Testis (tissue), 2 donors: Measurements from ENCODE around the gene PHIP.

ENCODE experiments used
- CTCF ChIP-seq, 3 experiments: fragments of 450-650 bp in 2 of 3; fragments of 200-600 bp in 1 of 3; sonication (generic) in 1 of 3; IDR thresholded peaks; one replicate each; pipeline ENCODE4 v1.5.1; 2016 to 2019; ENCODE audit warnings: antibody characterized with exemption in 3 of 3, mild to moderate bottlenecking in 2 of 3, moderate library complexity in 1 of 3
- POLR2A ChIP-seq: fragments of 450-650 bp; IDR thresholded peaks from one replicate; pipeline ENCODE4 v1.6.1; 2017; ENCODE audit warnings: antibody characterized with exemption, mild to moderate bottlenecking, moderate library complexity

GRCh38 chr6:78999737-79000136, 78.3 kb downstream of the PHIP start:
- no peak for TF ChIP-seq POLR2A
- TF ChIP-seq CTCF (IDR thresholded peaks at IDR 0.05): no peak
